Lower leg skin (tissue), 4 donors: ENCODE results near the gene KIAA0040. TPM values are rescaled to one million over a fixed set of nuclear protein-coding genes. Genes with fewer than 3 reads are reported as not detected.
A peak's percentile ranks its signal among the peaks of the same experiment; 100 is the strongest.

Experiments
- DNase-seq, 2 donors: peaks; one replicate each; pipeline ENCODE4 v3.0.0-alpha.2; 2019; ENCODE audit warnings: low spot score in 2 of 2
- H3K4me3 ChIP-seq: fragments of 200-600 bp; sonication (generic); 2 replicates; pipeline ENCODE4 v1.5.1; 2017; ENCODE audit warnings: mild to moderate bottlenecking, low read depth; ENCODE audit not compliant: poor library complexity, severe bottlenecking
- CTCF ChIP-seq, 3 donors: fragments of 450-650 bp; IDR thresholded peaks; one replicate each; pipeline ENCODE4 v1.5.1; 2016; ENCODE audit warnings: antibody characterized with exemption in 3 of 3, mild to moderate bottlenecking in 3 of 3, moderate library complexity in 2 of 3
- POLR2A ChIP-seq, 2 donors: fragments of 450-650 bp; IDR thresholded peaks; one replicate each; pipeline ENCODE4 v1.6.1; 2016 to 2017; ENCODE audit warnings: antibody characterized with exemption in 2 of 2, mild to moderate bottlenecking in 1 of 2, moderate library complexity in 1 of 2
- WGBS, 2 donors: methylation state at CpG; one replicate each; pipeline ENCODE4 v1.1.5; 2018; 5-methylcytosine and 5-hydroxymethylcytosine counted together
- intact Hi-C: fragments of 100-400 bp; cut with DNase I; formaldehyde crosslinking; loops from one replicate; pipeline ENCODE4 v1.15.0; 2023; ENCODE audit warnings: low total_unique reads
- total RNA-seq, 4 donors: library from RNA; depleted of rRNA; stranded (reverse); fragments of >200 nt; gene quantifications; one replicate each; pipeline ENCODE4 v1.1.0, GENCODE V29; 2016

Gene KIAA0040
- total RNA-seq, 4 donors from 2014 or later = 12.3 to 16.3 (median 15.0) TPM

- TF ChIP-seq POLR2A (IDR thresholded peaks at IDR 0.05) = no peak
- no peak for TF ChIP-seq CTCF (IDR thresholded peaks at IDR 0.05)
- no peak for DNase-seq
- WGBS, 2 donors = 83 to 88% methylated on average over 1 of the region's 1 CpG
- no peak overlapping the region for H3K4me3 ChIP-seq
- intact Hi-C loops = no loop called here
Measured at GRCh38 chr1:175134500-175134899, 58.1 kb downstream of the KIAA0040 start.

GRCh38 chr1:175133673-175134435 is 58.7 kb downstream of the KIAA0040 start:
- no peak overlapping the region for H3K4me3 ChIP-seq
- no peak for TF ChIP-seq POLR2A (IDR thresholded peaks at IDR 0.05)
- no peak for TF ChIP-seq CTCF (IDR thresholded peaks at IDR 0.05)
- WGBS, 2 donors = 86 to 89% methylated on average over 6 of the region's 6 CpGs
- intact Hi-C loops = no loop called here
- DNase-seq = no peak

- no peak overlapping the region for H3K4me3 ChIP-seq
- TF ChIP-seq POLR2A (IDR thresholded peaks at IDR 0.05) (no peak), CTCF (IDR thresholded peaks at IDR 0.05) (no peak)
- DNase-seq = no peak
- intact Hi-C loops = no loop called here
- WGBS, 2 donors = 26 to 40% methylated on average over 1 of the region's 1 CpG
Measured at GRCh38 chr1:175132436-175132835, 60.1 kb downstream of the KIAA0040 start.

- intact Hi-C loops = no loop called here
- WGBS, 2 donors = 39 to 50% methylated on average over 1 of the region's 1 CpG
- H3K4me3 ChIP-seq = no peak overlapping the region
- DNase-seq = no peak
- no peak for TF ChIP-seq POLR2A (IDR thresholded peaks at IDR 0.05)
- no peak for TF ChIP-seq CTCF (IDR thresholded peaks at IDR 0.05)
Measured at GRCh38 chr1:175131095-175131494, 61.5 kb downstream of the KIAA0040 start.

GRCh38 chr1:175130649-175131045 is 61.9 kb downstream of the KIAA0040 start:
- intact Hi-C loops = no loop called here
- DNase-seq = peak in 1 of 2 donors; percentile 31
- TF ChIP-seq POLR2A (IDR thresholded peaks at IDR 0.05) (no peak), CTCF (IDR thresholded peaks at IDR 0.05) (no peak)
- 48 to 67% methylated on average over 2 of the region's 2 CpGs for WGBS, 2 donors
- H3K4me3 ChIP-seq = no peak overlapping the region
